GM21360 (cell line): ENCODE results near the gene SLC35D2.
"Not testable (repeated sequence)": the region's sequence is repeated elsewhere in the genome, so short reads cannot be mapped to it uniquely, and the experiment has no call there.

Experiments used
- ATAC-seq: cut with Tn5 transposase; IDR thresholded peaks from one replicate; pipeline ENCODE4 v1.9.1; 2021; ENCODE audit warnings: mild to moderate bottlenecking, moderate library complexity; ENCODE audit not compliant: unreplicated experiment

The SLC35D2 gene

GRCh38 chr9:96361668-96362067, 21.8 kb downstream of the SLC35D2 start:
- ATAC-seq, result no peak

- ATAC-seq, result no peak
These were observed 22.5 kb downstream of the SLC35D2 start for GRCh38 chr9:96360976-96361375.

GRCh38 chr9:96360523-96360922, 23.0 kb downstream of the SLC35D2 start:
- not testable (repeated sequence) for ATAC-seq

- ATAC-seq, result no peak
These were observed 32.6 kb downstream of the SLC35D2 start for GRCh38 chr9:96350866-96351265.

- no peak for ATAC-seq
These were observed 35.2 kb downstream of the SLC35D2 start for GRCh38 chr9:96348261-96348660.

DNA sequence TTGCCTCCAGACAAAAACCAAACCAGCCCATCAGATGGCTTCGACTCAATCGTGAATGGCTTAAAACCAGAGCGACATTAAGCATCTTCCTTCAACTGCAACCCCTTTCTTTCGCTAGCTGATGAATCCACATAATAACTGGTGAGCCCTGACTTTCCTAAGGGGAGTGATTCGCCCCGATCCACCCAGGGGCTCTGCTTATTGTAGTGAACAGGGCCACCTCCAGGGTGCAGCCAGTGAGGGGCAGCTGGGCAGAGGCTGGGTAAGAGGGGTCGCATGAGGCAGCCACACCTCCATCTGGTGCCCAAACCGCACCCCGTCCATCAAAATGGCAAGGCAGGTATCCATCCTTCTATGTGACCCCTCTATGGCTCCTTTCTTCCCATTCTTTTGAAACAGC, 38.0 kb downstream of the SLC35D2 start:
- no peak for ATAC-seq

DNA sequence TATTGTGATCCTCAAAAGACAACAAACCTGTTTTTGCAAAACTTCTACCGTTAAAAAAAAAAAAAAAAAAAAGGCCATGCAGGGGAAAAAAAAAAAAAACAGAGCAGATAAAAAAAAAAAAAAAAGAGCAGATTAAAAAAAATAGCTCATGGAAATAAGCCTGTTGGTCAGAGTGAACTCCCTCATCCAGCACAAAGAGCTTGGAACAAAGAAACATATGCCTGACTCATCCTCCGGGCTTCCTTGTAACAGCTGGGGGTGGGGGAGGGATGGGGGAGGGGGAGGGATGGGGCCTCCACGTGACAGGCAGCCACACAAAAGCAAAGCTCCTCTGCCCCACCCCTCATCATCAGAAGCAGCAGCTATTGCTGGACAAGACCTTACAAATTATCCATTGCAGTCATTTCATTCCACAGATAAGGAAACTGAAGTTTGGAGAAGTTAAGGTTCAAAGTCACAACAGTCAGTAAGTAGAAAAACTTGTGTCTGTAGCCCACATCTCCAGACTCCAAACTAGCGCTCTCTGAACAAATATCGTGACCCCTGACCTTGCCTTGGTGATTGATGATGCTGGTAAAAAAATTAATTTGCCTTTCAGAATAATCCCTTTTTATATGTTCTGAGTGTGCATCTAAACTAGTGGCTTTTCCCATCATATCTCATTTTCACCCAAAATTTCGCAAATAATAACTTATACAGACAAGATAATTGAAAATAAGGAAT, 38.9 kb downstream of the SLC35D2 start:
- ATAC-seq, result no peak

DNA sequence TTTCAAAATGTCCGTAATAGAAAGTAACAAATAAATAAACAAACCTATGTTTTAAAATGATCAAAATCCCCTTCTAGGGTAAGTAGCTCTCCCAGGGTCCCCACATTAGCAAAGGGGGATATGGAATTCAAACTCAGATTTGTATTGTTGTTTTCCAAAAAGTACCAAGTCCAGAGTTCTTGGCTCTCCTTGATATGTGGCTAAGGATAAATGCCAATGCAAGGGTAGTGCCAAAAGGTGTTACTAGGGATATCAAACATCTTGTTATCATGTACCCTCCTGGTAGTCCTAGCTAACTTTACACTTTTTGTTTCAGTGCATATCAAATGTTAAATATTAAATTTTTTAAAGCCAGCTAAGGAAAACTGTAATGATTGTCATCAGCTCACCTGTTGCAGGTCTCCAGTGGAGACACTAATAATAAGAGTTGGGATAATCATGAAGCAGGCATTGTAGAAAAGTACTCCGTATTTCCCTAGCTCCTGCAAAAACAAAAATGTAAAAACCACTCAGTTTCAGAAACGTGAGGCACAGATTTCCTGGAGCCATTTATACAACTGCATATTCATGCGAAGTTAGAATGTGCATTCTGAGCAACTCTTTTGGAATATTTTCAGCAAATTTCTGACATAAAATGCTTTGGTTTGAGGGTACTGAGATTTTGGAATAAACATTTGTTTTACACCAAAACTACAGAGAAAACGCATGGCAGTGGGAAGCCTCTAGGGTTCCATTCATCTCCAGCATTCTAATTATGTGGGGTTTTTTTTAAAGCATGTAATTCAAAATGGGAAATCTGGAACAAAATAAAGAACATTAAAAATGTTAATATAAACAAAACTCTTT, 39.8 kb downstream of the SLC35D2 start:
- ATAC-seq, result no peak

DNA sequence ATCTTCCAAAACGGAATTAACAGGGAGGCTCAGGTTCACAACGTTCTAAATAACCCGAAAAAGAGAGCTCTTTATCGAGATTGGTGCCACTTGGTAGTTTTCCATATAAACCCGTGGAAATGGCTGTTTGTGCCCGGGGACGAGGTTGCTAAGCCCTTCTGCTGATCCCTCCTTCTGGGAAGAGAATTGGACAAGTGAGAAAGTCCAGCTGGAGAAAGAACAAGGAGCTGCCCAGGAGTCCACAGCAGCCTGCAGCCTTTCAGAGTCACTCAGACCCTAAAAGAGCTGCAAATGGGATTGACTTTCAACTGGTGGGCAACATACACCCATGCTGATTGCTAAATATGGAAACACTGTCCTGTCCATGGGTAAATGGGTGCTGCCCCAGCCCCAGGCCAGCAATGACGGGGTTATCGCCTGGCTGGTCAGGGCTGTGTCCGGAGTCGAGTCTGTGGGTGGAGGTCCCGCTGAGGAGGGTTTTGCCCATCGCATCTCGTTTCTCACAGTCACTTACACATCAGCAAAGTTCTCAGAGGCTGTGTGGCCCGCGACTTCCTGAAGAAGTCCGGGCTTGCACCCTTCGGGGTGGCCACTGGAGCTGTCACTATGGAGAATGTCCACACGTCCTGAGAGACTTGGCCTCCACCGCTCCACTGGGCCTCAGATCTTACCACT, 40.8 kb downstream of the SLC35D2 start:
- ATAC-seq, result no peak

DNA sequence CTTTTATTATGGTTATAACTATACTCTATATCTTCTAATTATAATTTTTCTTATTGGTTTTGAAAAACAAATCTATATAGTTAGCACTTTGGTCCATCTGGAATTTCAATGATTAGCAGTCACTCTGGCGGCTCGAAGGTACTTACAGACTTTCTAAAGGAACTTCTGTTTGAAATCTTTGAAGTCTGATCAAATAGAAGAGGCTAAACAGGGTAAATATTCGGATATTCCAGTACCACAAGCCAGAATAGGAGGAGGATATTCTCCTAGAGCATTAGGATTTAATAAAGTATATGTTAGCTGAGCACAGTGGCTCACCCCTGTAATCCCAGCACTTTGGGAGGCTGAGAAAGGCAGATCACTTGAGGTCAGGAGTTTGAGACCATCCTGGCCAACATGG, 42.8 kb downstream of the SLC35D2 start:
- ATAC-seq, result no peak

DNA sequence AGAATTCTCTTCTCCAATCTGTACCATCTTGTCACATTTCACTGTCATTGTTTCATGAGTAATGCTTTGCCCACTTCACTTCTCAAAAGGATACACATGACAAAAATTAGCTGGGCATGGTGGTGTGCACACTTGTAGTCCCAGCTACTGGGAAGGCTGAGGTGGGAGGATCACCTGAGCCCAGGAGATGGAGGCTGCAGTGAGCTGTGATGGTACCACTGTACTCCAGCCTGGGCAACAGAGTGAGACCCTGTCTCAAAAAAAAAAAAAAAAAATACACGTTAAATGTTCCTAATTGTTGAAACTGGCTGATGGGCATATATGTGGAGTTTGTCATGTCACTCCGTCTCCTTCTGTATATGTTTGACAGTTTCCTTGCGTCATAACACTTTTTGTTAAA, 45.2 kb downstream of the SLC35D2 start:
- ATAC-seq, result no peak

GRCh38 chr9:96333958-96334357, 49.6 kb downstream of the SLC35D2 start:
- no peak for ATAC-seq

- no peak for ATAC-seq
These were observed 52.1 kb downstream of the SLC35D2 start for GRCh38 chr9:96331236-96331947.

GRCh38 chr9:96327694-96328352, 55.7 kb downstream of the SLC35D2 start:
- no peak for ATAC-seq

DNA sequence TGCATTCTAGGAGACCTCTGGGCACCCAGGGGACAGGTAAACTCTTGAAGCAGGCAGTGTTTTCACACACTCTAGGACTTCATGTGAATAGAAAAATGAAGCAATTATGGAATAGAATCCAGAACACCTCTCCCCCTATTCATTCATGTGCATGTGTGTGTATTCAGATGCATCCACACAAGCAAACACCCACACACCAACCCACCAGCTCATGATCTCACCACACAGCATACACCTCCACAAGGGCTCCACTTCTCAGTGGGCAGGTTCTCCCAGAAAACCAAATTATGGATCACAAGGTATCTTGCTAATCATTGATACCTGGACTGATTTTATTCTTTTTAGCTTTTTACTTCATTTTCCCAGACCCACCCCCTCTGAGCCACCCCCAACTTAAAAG, 60.3 kb downstream of the SLC35D2 start:
- no peak for ATAC-seq

GRCh38 chr9:96322736-96323135, 60.8 kb downstream of the SLC35D2 start:
- ATAC-seq, result not testable (repeated sequence)

- ATAC-seq, result not testable (repeated sequence)
These were observed 61.3 kb downstream of the SLC35D2 start for GRCh38 chr9:96322210-96322609.

GRCh38 chr9:96321515-96321914, 62.0 kb downstream of the SLC35D2 start:
- no peak for ATAC-seq

GRCh38 chr9:96320749-96321280, 62.7 kb downstream of the SLC35D2 start:
- ATAC-seq, result no peak

GRCh38 chr9:96318921-96319565, 64.5 kb downstream of the SLC35D2 start:
- no peak for ATAC-seq
